Astrocyte (in vitro differentiated cells and primary cell): Measurements from ENCODE around the gene SSBP2. TPM values are rescaled to one million over a fixed set of nuclear protein-coding genes. Genes with fewer than 3 reads are reported as not detected.
"Not testable (repeated sequence)": the region's sequence is repeated elsewhere in the genome, so short reads cannot be mapped to it uniquely, and the experiment has no call there.

ENCODE experiments used
- DNase-seq: peaks from one replicate; pipeline ENCODE4 v3.0.0-alpha.2; 2010; ENCODE audit warnings: low read depth
- FAIRE-seq: peaks from 2 replicates; lab custom pipeline; 2011; peaks lifted over from hg19 to GRCh38; lab: Jason Lieb, UNC
- H2AFZ ChIP-seq: 2 replicates; pipeline ENCODE4 v1.6.0; 2012; ENCODE audit warnings: low read depth, low read length, inconsistent platforms
- H3K27ac ChIP-seq: 2 replicates; pipeline ENCODE4 v1.5.1; 2011; ENCODE audit warnings: low read depth, low read length, inconsistent platforms
- H3K27me3 ChIP-seq: 2 replicates; pipeline ENCODE4 v1.6.0; 2011; ENCODE audit warnings: low read length, inconsistent platforms; ENCODE audit not compliant: insufficient read depth
- H3K36me3 ChIP-seq: 2 replicates; pipeline ENCODE4 v1.5.1; 2011; ENCODE audit warnings: low read length, inconsistent platforms; ENCODE audit not compliant: insufficient read depth
- H3K4me1 ChIP-seq: 2 replicates; pipeline ENCODE4 v1.5.1; 2011; ENCODE audit warnings: low read length, inconsistent platforms; ENCODE audit not compliant: insufficient read depth
- H3K4me2 ChIP-seq: 2 replicates; pipeline ENCODE4 v1.6.0; 2012; ENCODE audit warnings: low read length, inconsistent platforms
- H3K4me3 ChIP-seq: 2 replicates; pipeline ENCODE4 v1.5.1; 2011; ENCODE audit warnings: low read depth, mild to moderate bottlenecking, low read length, inconsistent platforms; ENCODE audit not compliant: insufficient read depth
- H3K79me2 ChIP-seq: 2 replicates; pipeline ENCODE4 v1.6.0; 2012; ENCODE audit warnings: mild to moderate bottlenecking, low read length, inconsistent platforms; ENCODE audit not compliant: insufficient read depth
- H3K9ac ChIP-seq: 2 replicates; pipeline ENCODE4 v1.6.0; 2012; ENCODE audit warnings: mild to moderate bottlenecking, low read length, inconsistent platforms
- H3K9me3 ChIP-seq: 2 replicates; pipeline ENCODE4 v1.5.1; 2012; ENCODE audit warnings: low read depth, mild to moderate bottlenecking, low read length, inconsistent platforms; ENCODE audit not compliant: insufficient read depth
- H4K20me1 ChIP-seq: 2 replicates; pipeline ENCODE4 v1.6.0; 2012; ENCODE audit warnings: low read length, inconsistent platforms; ENCODE audit not compliant: insufficient read depth
- H3K27ac Mint-ChIP-seq: one replicate; pipeline ENCODE4 v1.8.0; 2021; ENCODE audit warnings: mild to moderate bottlenecking, mixed read lengths; ENCODE audit not compliant: unreplicated experiment
- H3K27me3 Mint-ChIP-seq: one replicate; pipeline ENCODE4 v1.8.0; 2021; ENCODE audit warnings: low read depth, mixed read lengths; ENCODE audit not compliant: unreplicated experiment
- H3K36me3 Mint-ChIP-seq: one replicate; pipeline ENCODE4 v1.8.0; 2021; ENCODE audit warnings: low read depth, mixed read lengths; ENCODE audit not compliant: unreplicated experiment
- H3K4me1 Mint-ChIP-seq: one replicate; pipeline ENCODE4 v1.8.0; 2021; ENCODE audit warnings: low read depth, mixed read lengths; ENCODE audit not compliant: unreplicated experiment
- H3K4me3 Mint-ChIP-seq: one replicate; pipeline ENCODE4 v1.8.0; 2021; ENCODE audit warnings: mild to moderate bottlenecking, moderate library complexity, mixed read lengths; ENCODE audit not compliant: unreplicated experiment
- H3K9me3 Mint-ChIP-seq: one replicate; pipeline ENCODE4 v1.8.0; 2021; ENCODE audit warnings: mild to moderate bottlenecking, mixed read lengths; ENCODE audit not compliant: unreplicated experiment
- CTCF ChIP-seq: IDR thresholded peaks from 2 replicates; pipeline ENCODE4 v1.5.1; 2011; ENCODE audit warnings: low read depth, mild to moderate bottlenecking, inconsistent platforms, low read length, moderate library complexity; ENCODE audit not compliant: insufficient read depth
- EZH2 ChIP-seq: IDR thresholded peaks from 2 replicates; pipeline ENCODE4 v1.6.1; 2012; ENCODE audit warnings: mild to moderate bottlenecking, low read length, inconsistent platforms; ENCODE audit not compliant: insufficient read depth
- total RNA-seq: library from RNA; stranded (reverse); gene quantifications from 2 replicates; pipeline ENCODE4 v1.2.1, GENCODE V29; 2021

SSBP2 gene
- total RNA-seq, 1 donor from 2014 or later: 59.8 TPM

DNA sequence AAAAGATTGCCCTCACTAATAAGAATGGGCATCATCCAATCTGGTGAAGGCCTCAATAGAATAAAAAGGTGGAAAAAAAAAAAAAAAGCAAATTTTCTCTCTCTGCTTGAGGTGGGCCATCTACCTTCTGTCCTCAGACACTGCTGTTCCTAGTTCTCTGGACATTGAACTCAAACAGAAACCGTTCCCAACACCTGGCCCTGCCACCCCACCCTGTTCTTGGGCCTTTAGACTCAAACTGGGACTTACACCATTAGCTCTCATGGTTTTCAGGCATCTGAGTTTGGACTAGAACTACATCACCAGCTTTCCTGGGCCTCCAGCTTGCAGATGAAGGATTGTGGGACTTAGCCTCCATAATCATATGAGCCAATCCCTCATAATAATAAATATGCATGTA is 71.0 kb downstream of the SSBP2 start:
- H3K27me3 ChIP-seq: no peaks in the 10 kb centered on the region
- Mint-ChIP-seq H3K36me3 (peaks cover 16% of the 10 kb centered on the region), H3K4me3 (no peak overlapping the region), H3K27me3 (no peaks in the 10 kb centered on the region), H3K27ac (no peak overlapping the region), H3K9me3 (peaks cover 10% of the 10 kb centered on the region), H3K4me1 (peaks cover 20% of the 10 kb centered on the region)
- H3K4me1 ChIP-seq: no peaks in the 10 kb centered on the region
- DNase-seq (no peak), FAIRE-seq (no peak)
- no peak overlapping the region for H2AFZ ChIP-seq
- H3K4me2 ChIP-seq: no peak overlapping the region
- no peak for TF ChIP-seq CTCF
- no peak for TF ChIP-seq EZH2
- H3K4me3 ChIP-seq: no peak overlapping the region
- no peak overlapping the region for H3K27ac ChIP-seq
- no peaks in the 10 kb centered on the region for H3K9me3 ChIP-seq
- H3K36me3 ChIP-seq: no peaks in the 10 kb centered on the region
- no peaks in the 10 kb centered on the region for H3K79me2 ChIP-seq
- H3K9ac ChIP-seq: no peak overlapping the region
- no peaks in the 10 kb centered on the region for H4K20me1 ChIP-seq

- no peaks in the 10 kb centered on the region for H3K79me2 ChIP-seq
- H3K27ac ChIP-seq: no peak overlapping the region
- DNase-seq: no peak
- no peak overlapping the region for H3K4me2 ChIP-seq
- no peaks in the 10 kb centered on the region for H3K4me1 ChIP-seq
- TF ChIP-seq EZH2: no peak
- TF ChIP-seq CTCF: no peak
- no peaks in the 10 kb centered on the region for H3K27me3 Mint-ChIP-seq
- no peak for FAIRE-seq
- H3K4me3 Mint-ChIP-seq: no peak overlapping the region
- no peak overlapping the region for H3K4me3 ChIP-seq
- H3K27me3 ChIP-seq: no peaks in the 10 kb centered on the region
- H4K20me1 ChIP-seq: no peaks in the 10 kb centered on the region
- no peak overlapping the region for H3K9ac ChIP-seq
- H3K36me3 ChIP-seq: no peaks in the 10 kb centered on the region
- H3K4me1 Mint-ChIP-seq: peaks cover 22% of the 10 kb centered on the region
- H3K9me3 ChIP-seq: no peaks in the 10 kb centered on the region
- H2AFZ ChIP-seq: no peak overlapping the region
- peaks cover 8% of the 10 kb centered on the region for H3K36me3 Mint-ChIP-seq
- no peak overlapping the region for H3K27ac Mint-ChIP-seq
- H3K9me3 Mint-ChIP-seq: peaks cover 2% of the 10 kb centered on the region
Measured at GRCh38 chr5:81675420-81675819, 75.5 kb downstream of the SSBP2 start.

GRCh38 chr5:81665795-81666194 is 85.1 kb downstream of the SSBP2 start:
- H4K20me1 ChIP-seq: no peaks in the 10 kb centered on the region
- H3K27ac ChIP-seq: no peak overlapping the region
- no peak overlapping the region for H3K4me2 ChIP-seq
- H2AFZ ChIP-seq: no peak overlapping the region
- Mint-ChIP-seq H3K9me3 (no peaks in the 10 kb centered on the region), H3K36me3 (no peaks in the 10 kb centered on the region), H3K27me3 (no peaks in the 10 kb centered on the region), H3K4me1 (peaks cover 11% of the 10 kb centered on the region), H3K27ac (no peak overlapping the region), H3K4me3 (no peak overlapping the region)
- H3K4me1 ChIP-seq: no peaks in the 10 kb centered on the region
- FAIRE-seq (no peak), DNase-seq (no peak)
- no peaks in the 10 kb centered on the region for H3K79me2 ChIP-seq
- no peaks in the 10 kb centered on the region for H3K9me3 ChIP-seq
- H3K4me3 ChIP-seq: no peak overlapping the region
- H3K27me3 ChIP-seq: no peaks in the 10 kb centered on the region
- TF ChIP-seq CTCF: no peak
- TF ChIP-seq EZH2: no peak
- H3K9ac ChIP-seq: no peak overlapping the region
- H3K36me3 ChIP-seq: no peaks in the 10 kb centered on the region

DNA sequence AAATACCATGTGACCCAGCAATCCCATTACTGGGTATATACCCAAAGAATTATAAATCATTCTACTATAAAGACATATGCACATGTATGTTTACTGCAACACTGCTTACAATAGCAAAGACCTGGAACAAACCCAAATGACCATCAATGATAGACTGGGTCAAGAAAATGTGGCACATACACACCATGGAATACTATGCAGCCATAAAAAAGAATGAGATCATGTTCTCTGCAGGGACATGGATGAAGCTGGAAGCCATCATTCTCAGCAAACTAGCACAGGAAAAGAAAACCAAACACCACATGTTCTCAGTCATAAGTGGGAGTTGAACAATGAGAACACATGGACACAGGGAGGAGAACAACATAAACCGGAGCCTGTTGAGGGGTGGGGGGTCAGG is 90.3 kb downstream of the SSBP2 start:
- H3K9me3 Mint-ChIP-seq, H3K27me3 ChIP-seq, DNase-seq, H3K4me1 Mint-ChIP-seq, H3K4me1 ChIP-seq, H4K20me1 ChIP-seq, H2AFZ ChIP-seq, H3K9ac ChIP-seq, H3K4me2 ChIP-seq, H3K27ac Mint-ChIP-seq, H3K9me3 ChIP-seq, FAIRE-seq, H3K27ac ChIP-seq, H3K79me2 ChIP-seq, H3K36me3 ChIP-seq, H3K36me3 Mint-ChIP-seq, H3K4me3 Mint-ChIP-seq, H3K27me3 Mint-ChIP-seq, H3K4me3 ChIP-seq: not testable (repeated sequence)
